DMS153 treated with DMSO at 0.1 percent for 48 hours (cell line): ENCODE data around the gene SNX8.
"Not testable (repeated sequence)": the region's sequence is repeated elsewhere in the genome, so short reads cannot be mapped to it uniquely, and the experiment has no call there.

ENCODE experiments used
- DNase-seq: peaks from one replicate; lab custom pipeline; 2025; ENCODE audit not compliant: unreplicated experiment; lab: John Stamatoyannopoulos, UW

The SNX8 gene

DNA sequence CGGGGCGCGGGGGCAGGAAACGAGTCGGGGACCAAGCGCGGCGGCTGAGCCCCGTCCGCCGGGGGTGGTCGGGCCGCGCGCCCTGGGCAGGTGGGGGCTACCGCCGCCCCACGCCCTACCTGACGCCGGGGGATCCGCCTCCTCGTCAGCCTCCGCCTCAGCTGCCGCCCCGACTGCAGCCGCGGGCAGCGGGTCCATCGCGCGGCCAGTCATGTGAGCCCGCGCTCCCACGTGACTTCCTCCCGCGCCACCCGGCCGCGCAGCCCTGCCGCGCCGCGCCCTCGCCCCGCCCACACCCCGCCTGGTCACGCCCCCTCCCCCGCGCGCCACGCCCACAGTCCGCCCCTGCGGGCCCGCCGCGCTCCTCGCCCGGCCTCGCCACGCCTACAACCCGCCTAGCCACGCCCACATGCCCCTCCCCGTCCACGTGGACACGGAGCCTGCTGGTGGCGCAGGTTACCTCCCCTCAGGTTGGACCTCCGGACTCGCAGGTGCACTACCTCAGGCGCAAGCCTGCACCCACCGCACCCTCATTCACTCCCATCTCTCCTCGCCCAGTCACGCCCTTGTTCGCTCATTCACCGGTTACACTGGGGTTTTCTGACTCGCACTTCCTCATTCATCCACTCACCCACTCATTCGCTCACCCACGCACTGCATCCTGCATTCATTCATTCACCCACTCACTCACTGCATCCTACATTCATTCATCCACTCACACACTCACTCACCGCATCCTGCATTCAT lies at the start of gene SNX8:
TSS of gene SNX8 (minus strand) at position 233 of the 747 bp plus-strand sequence. CDS start at position 213, 20 bp downstream.
- peak; percentile 89 for DNase-seq

GRCh38 chr7:2362385-2363088 lies 48.3 kb upstream of the SNX8 start:
- no peak for DNase-seq

GRCh38 chr7:2360796-2361195 lies 46.6 kb upstream of the SNX8 start:
- DNase-seq, result no peak

GRCh38 chr7:2359610-2360009 lies 45.4 kb upstream of the SNX8 start:
- no peak for DNase-seq

DNA sequence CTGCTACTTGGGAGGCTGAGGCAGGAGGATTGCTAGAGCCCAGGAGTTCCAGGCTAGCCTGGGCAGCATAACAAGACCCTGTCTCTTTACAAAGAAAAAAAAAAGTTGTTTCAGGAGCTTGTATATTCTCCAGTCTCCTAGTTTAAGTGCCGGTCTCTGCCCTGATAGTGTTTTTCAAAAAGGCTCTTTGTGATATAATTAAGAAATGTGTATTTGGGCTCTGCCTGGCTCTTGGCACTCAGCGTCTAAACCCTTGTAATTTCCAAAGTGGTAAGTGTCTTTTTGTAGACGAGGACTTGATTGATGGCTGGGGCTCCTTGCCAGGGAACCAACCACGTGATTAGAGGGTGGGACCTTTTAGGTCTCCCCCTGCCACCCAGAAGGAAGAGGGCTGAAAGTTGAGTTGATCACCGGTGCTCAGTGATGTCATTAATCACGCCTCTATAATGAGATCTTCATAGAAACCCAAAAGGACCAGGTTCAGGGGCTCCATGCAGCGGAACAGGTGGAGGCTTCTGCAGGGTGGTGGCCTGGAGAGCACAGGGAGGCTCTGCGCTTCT lies 44.8 kb upstream of the SNX8 start:
- no peak for DNase-seq

GRCh38 chr7:2357571-2357970 lies 43.3 kb upstream of the SNX8 start:
- DNase-seq, result no peak

DNA sequence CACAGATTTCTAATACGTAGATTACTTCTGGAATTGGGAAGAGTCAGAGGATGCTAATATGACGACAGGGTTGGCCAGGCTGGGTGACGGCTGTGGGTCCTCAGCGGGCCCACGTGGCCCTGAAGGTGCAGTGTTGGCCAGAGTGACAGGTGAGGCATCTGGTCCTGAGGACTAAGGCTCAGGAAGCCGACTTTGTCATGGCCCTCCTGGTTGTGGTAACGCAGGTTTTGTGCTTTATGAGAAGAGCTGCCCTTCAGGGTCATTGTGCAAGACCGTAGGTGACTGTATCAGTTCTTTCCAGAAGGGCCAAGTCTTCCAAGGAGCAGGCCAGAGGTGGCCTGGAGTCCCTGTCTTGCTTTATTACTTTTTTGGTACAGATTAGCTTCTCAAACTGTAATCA lies 42.9 kb upstream of the SNX8 start:
- DNase-seq, result no peak

- DNase-seq, result no peak
These were observed 41.4 kb upstream of the SNX8 start for GRCh38 chr7:2355705-2356008.

- no peak for DNase-seq
These were observed 40.9 kb upstream of the SNX8 start for GRCh38 chr7:2354939-2355704.

GRCh38 chr7:2354186-2354938 lies 40.1 kb upstream of the SNX8 start, which contains the start of gene EIF3B:
Gene EIF3B, plus strand, starts transcription at chr7:2354827. Its CDS starts 95 bp downstream, at chr7:2354922.
- DNase-seq, result peak; percentile 99

DNA sequence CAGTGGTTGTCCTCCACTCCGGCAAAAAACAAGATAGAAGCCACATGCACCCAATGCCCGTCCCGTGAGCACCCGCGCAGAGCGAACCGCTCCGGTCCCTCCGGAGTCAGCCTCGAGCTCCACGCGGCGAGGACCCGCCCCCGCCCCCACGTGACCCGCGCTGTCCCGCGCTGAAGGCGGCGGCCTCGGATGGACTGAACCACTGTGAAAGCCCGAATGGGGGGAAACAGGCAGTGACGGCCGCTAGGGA lies 39.6 kb upstream of the SNX8 start:
- no peak for DNase-seq

GRCh38 chr7:2353113-2353935 lies 39.1 kb upstream of the SNX8 start:
- DNase-seq, result no peak

GRCh38 chr7:2350861-2351260 lies 36.6 kb upstream of the SNX8 start:
- no peak for DNase-seq

GRCh38 chr7:2350055-2350454 lies 35.8 kb upstream of the SNX8 start:
- DNase-seq, result no peak

- DNase-seq, result not testable (repeated sequence)
These were observed 33.3 kb upstream of the SNX8 start for GRCh38 chr7:2347351-2348063.

DNA sequence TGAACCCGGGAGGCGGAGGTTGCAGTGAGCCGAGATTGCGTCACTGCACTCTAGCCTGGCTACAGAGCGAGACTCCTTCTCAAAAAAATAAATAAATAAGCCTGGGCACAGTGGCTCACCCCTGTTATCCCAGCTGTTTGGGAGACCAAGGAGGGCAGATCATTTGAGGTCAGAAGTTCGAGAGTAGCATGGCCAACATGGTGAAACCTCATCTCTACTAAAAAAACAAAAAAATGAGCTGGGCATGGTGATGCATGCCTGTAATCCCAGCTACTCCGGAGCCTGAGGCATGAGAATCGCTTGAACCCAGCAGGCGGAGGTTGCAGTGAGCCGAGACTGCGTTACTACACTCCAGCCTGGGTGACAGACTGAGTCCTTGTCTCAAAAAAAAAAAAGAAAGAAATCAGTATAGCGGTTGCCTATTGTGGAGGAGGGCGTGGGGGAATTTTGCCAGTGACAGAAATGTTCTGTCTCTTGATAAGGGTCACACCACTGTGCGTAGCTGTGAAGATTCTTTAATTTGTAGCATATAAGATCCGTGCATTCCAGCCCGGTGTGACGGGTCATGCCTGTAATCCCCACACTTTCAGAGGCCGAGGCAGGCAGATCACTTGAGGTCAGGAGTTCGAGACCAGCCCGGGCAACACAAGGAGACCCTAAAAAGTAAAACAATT lies 22.5 kb upstream of the SNX8 start:
- DNase-seq, result no peak

DNA sequence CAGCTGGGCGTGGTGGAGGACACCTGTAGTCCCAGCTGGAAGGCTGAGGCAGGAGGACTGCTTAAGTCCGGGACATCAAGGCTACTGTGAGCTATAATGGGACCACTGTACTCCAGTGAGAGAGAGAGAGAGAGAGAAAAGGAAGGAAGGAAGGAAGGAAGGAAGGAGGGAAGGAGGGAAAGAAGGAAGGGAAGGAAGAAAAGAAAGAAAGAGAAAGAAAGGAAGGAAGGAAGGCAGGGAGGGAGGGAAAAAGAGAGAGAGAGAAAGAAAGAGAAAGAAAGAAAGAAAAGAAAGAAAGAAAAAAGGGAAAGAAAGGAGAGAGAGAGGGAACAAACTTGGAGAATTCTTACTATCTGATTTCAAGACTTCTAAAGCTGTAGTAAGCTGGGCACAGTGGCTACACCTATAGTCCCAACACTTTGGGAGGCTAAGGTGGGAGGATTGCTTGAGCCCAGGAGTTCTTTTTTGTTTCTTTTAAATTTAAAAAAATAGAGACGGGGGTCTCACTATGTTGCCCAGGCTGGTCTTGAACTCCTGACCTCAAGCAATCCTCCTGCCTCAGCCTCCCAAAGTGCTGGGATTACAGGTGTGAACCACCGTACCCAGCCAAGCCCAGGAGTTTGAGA lies 18.5 kb upstream of the SNX8 start:
- not testable (repeated sequence) for DNase-seq

- DNase-seq, result no peak
These were observed 17.5 kb upstream of the SNX8 start for GRCh38 chr7:2331707-2332106.

DNA sequence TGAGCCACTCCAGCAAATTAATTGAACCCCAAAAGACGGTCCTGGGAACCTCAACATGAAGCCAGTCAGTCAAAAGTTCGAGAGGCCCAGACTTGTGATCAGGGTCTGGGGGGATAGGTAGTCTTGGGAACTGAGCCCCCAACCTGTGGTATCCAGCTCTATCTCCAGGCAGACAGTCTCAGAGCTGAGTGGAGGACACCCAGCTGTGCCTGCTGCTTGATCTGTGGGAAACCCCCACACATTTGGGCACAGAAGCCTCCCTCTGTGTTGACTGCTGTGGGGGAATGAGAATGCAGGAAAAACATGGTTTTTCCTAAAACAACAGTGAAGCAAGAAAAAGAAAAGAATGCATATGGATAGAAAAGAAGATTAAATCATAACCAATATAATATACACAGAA lies 16.3 kb upstream of the SNX8 start:
- DNase-seq, result no peak
